ENCODE data around the gene CEP170B.

- TF ChIP-seq CTCF (IDR thresholded peaks at IDR 0.05; ENCODE audit: low read length) (no peak), EZH2 (IDR thresholded peaks at IDR 0.05; ENCODE audit: borderline replicate concordance, low read length) (no peak)
Measured at GRCh38 chr14:104875412-104875751, 10.3 kb downstream of the CEP170B start.
